Stimulated activated CD4-positive, alpha-beta T cell treated with anti-CD3 and anti-CD28 coated beads, Interleukin-4, amount 100 ng/mL, for 1 hour (primary cell): ENCODE results near the gene ATXN10.
"Not testable (repeated sequence)": the region's sequence is repeated elsewhere in the genome, so short reads cannot be mapped to it uniquely, and the experiment has no call there.

Source experiments
- DNase-seq: peaks from one replicate; pipeline ENCODE4 v3.0.0-alpha.2; 2020

The ATXN10 gene

GRCh38 chr22:45714390-45714789 is 42.8 kb downstream of the ATXN10 start:
- not testable (repeated sequence) for DNase-seq

GRCh38 chr22:45717789-45718188 is 46.2 kb downstream of the ATXN10 start:
- no peak for DNase-seq

DNA sequence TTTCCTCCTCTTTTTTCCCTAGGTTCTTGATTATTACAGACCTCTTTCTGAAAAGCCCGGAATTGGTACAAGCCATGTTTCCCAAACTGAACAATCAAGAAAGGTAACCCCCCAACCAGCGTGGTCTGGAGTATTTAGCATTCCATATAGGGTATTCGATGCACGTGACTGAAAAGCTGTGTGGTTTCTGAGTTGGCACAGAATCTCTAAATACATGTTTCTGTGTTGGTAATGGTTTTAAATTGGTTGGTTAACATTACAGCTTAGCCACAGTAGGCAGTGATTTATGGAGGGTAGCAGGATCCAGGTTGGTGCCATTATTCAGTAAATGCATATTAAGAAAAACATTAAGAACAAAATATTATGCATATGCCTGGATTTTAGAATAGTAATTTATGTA is 46.8 kb downstream of the ATXN10 start:
- DNase-seq, result no peak

DNA sequence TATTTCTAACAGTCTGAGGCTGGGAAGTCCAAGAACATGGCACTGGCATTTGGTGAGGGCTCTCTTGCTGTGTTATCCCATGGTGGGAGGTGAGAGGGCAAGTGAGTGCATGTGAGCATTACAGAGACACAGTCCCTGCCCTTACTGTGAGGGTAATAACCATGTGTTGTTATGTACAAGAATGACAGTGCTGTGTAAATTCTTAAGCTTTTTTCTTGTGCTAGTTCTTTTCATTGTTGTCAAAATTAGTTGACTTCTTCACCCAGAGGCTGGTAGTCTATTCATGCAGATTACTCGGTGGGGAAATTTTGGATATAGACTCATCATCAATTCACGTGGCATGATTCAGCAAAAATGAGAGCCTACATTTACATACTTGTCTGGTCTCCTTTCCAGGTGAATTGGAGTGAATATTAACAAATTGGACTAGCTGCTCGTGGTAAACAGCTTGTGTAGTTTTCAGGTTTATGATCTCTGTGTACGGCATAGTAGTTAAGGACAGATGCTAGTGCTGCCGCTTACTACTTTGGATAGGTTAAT is 49.3 kb downstream of the ATXN10 start:
- DNase-seq, result no peak

- no peak for DNase-seq
Measured at GRCh38 chr22:45722006-45722405, 50.4 kb downstream of the ATXN10 start.

GRCh38 chr22:45726081-45726480 is 54.4 kb downstream of the ATXN10 start:
- no peak for DNase-seq

- no peak for DNase-seq
Measured at GRCh38 chr22:45731041-45731797, 59.6 kb downstream of the ATXN10 start.

DNA sequence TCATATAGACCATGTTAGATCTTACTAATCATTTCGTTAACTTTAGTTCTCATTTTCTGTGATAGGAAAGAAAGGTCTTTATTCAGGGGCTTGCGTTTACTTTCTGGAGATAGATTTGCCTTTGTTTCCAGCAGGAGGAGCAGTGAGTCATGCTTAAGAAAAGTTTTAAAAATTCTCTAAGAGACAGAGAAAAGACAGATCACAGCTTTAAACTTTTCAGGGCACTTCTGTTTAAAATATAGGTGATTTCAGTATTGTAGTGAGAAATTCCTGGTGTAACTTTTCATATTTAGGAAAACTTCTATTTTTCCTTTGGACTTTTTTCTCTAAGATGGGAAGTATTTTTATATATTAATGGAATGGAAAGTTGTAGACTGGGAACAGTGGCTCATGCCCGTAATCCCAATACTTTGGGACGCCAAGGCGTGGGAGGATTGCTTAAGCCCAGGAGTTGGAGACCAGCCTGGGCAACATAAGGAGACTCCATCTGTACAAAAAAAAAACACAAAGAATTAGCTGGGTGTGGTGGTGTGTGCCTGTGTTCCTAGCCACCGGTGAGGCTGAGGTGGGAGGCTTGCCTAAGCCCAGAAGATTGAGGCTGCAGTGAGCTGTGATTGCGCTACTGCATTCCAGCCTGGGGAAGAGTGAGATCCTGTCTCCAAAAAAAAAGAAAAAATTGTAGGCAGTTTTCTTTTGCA is 60.3 kb downstream of the ATXN10 start:
- no peak for DNase-seq

GRCh38 chr22:45735273-45735672 is 63.6 kb downstream of the ATXN10 start:
- DNase-seq, result no peak

DNA sequence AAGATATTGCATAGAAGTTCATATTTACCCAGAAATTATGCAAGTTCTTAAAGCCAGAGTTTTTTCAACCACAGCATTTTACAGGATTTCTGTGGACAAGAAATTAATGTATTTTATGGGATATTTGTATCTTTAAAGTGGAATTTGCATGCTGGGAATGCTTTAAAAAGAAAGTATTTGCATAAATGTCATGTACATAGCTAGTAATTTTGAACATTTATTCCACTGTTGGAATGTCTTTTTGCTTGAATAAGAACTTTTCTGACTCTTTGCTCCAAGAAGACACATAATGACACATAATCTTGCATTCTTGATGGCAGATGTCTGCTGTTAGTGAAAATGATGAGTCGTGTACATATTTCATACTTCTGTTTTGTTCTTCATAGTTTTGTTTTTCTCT is 66.6 kb downstream of the ATXN10 start:
- DNase-seq, result no peak

GRCh38 chr22:45740236-45740635 is 68.6 kb downstream of the ATXN10 start:
- DNase-seq, result no peak

DNA sequence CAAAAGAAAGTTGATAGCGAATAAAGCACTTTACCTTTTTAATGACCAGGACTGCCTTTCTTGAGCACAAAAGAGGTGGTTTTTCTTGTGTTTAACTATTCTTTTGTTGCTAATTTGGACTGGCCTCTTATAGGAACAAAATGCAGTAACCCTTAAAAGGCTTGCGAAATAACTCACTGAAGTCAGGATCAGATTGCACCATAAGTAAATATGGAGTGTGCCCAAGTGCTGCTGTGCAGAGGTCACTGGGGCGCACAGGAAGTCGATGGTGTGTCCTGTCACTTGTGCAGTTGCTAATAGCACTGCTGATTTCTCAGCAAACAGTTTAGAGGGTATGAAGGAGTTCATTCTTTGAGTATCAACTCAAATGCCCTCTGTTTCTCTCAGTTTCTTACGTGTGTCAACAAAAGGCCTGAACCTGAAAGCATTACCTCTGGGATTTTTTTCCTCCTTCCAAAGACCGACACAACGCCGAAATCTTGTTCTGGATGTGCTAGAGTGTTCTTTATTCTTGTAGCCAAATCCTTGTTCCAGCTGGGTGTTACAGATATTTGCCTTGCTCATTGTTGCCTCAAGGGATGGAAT is 71.3 kb downstream of the ATXN10 start:
- no peak for DNase-seq

GRCh38 chr22:45743687-45744086 is 72.1 kb downstream of the ATXN10 start:
- no peak for DNase-seq

GRCh38 chr22:45744442-45744841 is 72.8 kb downstream of the ATXN10 start:
- DNase-seq, result no peak

DNA sequence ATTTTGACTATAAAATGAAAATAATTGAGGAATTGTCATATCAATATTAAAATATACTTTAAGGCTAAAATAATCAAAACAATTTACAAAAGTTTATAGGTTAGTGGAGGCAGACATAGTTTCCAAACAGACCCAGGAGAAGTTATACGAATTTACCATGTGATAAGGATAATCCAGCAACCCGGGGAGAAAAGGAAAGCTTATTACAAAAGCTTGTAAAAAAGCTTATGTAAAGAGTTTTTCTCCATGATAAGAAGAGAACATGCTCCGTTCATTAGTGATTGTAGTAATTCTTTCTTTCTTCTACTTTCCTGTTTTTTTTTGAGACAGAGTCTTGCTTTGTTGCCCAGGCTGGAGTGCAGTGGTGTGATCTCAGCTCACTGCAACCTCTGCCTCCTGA is 79.0 kb downstream of the ATXN10 start:
- no peak for DNase-seq

DNA sequence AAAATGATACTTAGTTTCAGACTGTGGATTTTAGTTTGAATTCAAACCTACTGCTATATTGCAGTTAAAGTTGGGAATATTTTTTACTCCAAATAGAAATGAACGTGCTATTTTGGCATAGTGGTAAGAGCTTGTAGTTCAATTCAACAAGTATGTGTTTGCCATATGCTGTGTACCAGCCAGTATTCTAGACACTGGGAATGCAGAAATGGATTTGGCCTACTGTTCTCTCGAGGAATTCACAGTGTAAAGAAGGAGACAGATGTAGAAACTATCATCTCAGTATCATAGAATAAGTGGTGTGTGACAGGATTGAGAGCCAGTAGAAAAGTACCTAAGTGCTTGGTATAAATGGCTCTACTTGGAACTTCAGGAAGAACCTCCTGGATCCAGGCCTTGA is 80.4 kb downstream of the ATXN10 start:
- DNase-seq, result no peak

- no peak for DNase-seq
Measured at GRCh38 chr22:45754822-45755221, 83.2 kb downstream of the ATXN10 start.

- DNase-seq, result no peak
Measured at GRCh38 chr22:45756558-45756957, 84.9 kb downstream of the ATXN10 start.

- no peak for DNase-seq
Measured at GRCh38 chr22:45757068-45757467, 85.4 kb downstream of the ATXN10 start.

DNA sequence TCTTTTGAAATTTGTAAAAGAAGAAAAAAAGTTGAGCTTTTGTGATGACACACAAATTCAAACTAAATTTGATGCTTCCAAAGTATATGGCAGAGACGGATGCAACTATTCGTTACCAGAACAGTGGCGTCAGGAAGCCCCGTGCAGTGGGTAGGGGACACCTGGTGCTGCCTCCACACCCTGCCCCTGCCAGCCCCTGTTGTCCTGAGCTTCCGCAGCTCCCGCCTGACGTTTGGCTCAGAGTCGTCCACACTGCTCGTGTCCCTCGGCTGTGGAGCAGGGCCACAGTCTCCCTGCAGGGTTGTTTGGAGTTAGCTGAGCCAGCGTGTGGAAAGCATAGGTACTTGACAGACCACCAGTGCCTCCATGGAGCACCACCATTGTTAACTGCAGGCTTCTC is 86.3 kb downstream of the ATXN10 start:
- no peak for DNase-seq

- DNase-seq, result no peak
Measured at GRCh38 chr22:45758603-45759002, 87.0 kb downstream of the ATXN10 start.

DNA sequence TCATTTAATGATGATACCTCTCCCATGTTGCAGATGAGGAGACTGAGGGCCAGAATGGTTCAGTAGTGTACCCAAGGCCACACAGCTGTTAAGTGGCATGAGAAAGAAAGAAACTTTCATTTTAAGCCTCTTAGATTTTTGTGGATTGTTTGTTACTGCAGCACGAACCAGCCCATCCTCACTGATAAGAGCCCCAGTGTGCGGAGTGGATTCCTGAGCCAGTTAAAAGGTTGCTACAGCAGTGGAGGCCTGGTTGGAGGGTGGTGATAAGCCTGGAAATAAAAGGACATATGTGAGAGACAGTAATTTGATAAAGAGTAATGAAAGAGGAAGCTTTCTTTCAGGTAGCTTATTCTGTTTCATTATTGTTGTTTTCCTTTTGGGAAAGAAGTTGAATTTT is 89.0 kb downstream of the ATXN10 start:
- DNase-seq, result no peak

DNA sequence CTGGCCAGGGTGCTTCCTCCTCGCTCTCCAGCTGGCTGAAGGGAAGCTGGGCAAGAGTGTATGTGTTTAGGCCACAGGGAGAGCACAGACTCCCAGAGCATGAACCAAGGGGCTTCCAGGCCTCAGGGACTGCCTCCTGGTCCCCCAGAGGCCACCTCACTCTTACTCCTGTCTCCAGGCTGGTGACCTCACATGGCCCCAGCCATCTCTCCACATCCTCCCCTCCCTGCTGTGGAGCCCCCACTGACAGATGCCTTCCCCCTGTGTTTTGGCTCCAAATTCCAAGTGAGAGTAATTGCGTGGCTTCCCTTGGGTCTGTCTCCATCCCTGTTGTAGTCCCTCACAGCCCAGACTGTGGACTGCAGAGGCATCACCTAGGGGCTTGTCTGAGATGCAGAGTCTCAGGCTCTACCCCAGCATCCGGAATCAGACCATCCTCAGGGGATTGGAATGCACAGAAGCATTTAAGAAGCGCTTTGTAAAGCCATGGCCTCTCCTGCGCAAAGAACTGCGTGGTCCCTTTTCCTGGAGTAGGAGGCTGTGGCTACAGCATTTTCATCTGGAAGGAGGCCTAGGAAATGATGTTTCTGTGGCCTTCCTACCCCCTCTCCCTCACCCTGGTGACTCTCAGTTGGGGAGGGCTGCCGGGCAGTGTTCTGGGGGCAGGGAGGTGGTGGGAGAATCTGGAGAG is 91.1 kb downstream of the ATXN10 start:
- DNase-seq, result no peak
